HepG2 (cell line): ENCODE results near the gene PRR15L. TPM values are rescaled to one million over a fixed set of nuclear protein-coding genes. Genes with fewer than 3 reads are reported as not detected.

Experiments used
- ATF1 ChIP-seq: IDR thresholded peaks from 2 replicates; pipeline ENCODE4 v1.6.1; 2016; ENCODE audit warnings: mild to moderate bottlenecking, control low read depth
- ATF2 ChIP-seq: sonication (generic); formaldehyde crosslinking; IDR thresholded peaks from 2 replicates; pipeline ENCODE4 v1.4.0; 2020; ENCODE audit warnings: missing genetic modification reagents
- ATF7-NPFF ChIP-seq: sonication (generic); formaldehyde crosslinking; IDR thresholded peaks from 2 replicates; pipeline ENCODE4 v1.8.1; 2023; ENCODE audit warnings: mild to moderate bottlenecking, low read depth, missing genetic modification reagents, moderate library complexity
- CBX2 ChIP-seq, 2 experiments: fragments of 200-600 bp in 1 of 2; sonication (generic); formaldehyde crosslinking in 1 of 2; IDR thresholded peaks; 2 replicates each; pipeline versions ENCODE4 v1.7.0 to v1.8.1; 2018 to 2022; ENCODE audit warnings: low read depth in 2 of 2, low read length in 1 of 2, mild to moderate bottlenecking in 1 of 2, missing genetic modification reagents in 1 of 2
- CEBPB ChIP-seq: IDR thresholded peaks from 2 replicates; pipeline ENCODE4 v1.6.1; 2011; ENCODE audit warnings: low read depth, low read length, improper control_type of control experiment, borderline replicate concordance
- FOXA1 ChIP-seq, 2 experiments: fragments of 450-650 bp in 1 of 2; sonication (generic) in 1 of 2; formaldehyde crosslinking in 1 of 2; IDR thresholded peaks; 2 replicates each; pipeline versions ENCODE4 v1.4.0 to v1.6.1; 2016 to 2020; ENCODE audit warnings: missing genetic modification reagents in 1 of 2
- FOXC1 ChIP-seq: sonication (generic); formaldehyde crosslinking; IDR thresholded peaks from 2 replicates; pipeline ENCODE4 v1.8.0; 2022; ENCODE audit warnings: mild to moderate bottlenecking, missing genetic modification reagents, borderline replicate concordance
- KDM1A ChIP-seq: IDR thresholded peaks from 2 replicates; pipeline ENCODE4 v1.6.1; 2016; ENCODE audit warnings: missing compliant biosample characterization
- LRRFIP1 ChIP-seq: sonication (generic); formaldehyde crosslinking; conservative IDR thresholded peaks from 2 replicates; pipeline ENCODE4 v1.4.0; 2020; ENCODE audit warnings: missing genetic modification reagents
- MXD1 ChIP-seq: sonication (generic); formaldehyde crosslinking; IDR thresholded peaks from 2 replicates; pipeline ENCODE4 v1.4.0; 2020; ENCODE audit warnings: mild to moderate bottlenecking, missing genetic modification reagents
- SMC3 ChIP-seq: IDR thresholded peaks from 2 replicates; pipeline ENCODE4 v1.6.1; 2011; ENCODE audit warnings: low read length, improper control_type of control experiment
- SRY ChIP-seq: sonication (generic); formaldehyde crosslinking; IDR thresholded peaks from 2 replicates; pipeline ENCODE4 v1.8.0; 2022; ENCODE audit warnings: mild to moderate bottlenecking, missing genetic modification reagents
- YEATS4 ChIP-seq: sonication (generic); formaldehyde crosslinking; IDR thresholded peaks from 2 replicates; pipeline ENCODE4 v1.4.0; 2020; ENCODE audit warnings: missing genetic modification reagents, borderline replicate concordance
- ZBTB14 ChIP-seq: sonication (generic); formaldehyde crosslinking; IDR thresholded peaks from 2 replicates; pipeline ENCODE4 v1.4.0; 2020; ENCODE audit warnings: missing genetic modification reagents
- ZKSCAN8 ChIP-seq: IDR thresholded peaks from 2 replicates; pipeline ENCODE4 v1.6.1; 2016; ENCODE audit warnings: borderline replicate concordance, missing genetic modification reagents, missing compliant biosample characterization
- ZNF138 ChIP-seq: sonication (generic); formaldehyde crosslinking; IDR thresholded peaks from 2 replicates; pipeline ENCODE4 v1.5.0; 2020; ENCODE audit warnings: mild to moderate bottlenecking, low read depth, missing genetic modification reagents
- ZNF234 ChIP-seq: sonication (generic); formaldehyde crosslinking; conservative IDR thresholded peaks from 2 replicates; pipeline ENCODE4 v1.5.1; 2020; ENCODE audit warnings: mild to moderate bottlenecking, missing genetic modification reagents
- ZNF276 ChIP-seq: sonication (generic); formaldehyde crosslinking; IDR thresholded peaks from 2 replicates; pipeline ENCODE4 v1.4.0; 2020; ENCODE audit warnings: mild to moderate bottlenecking, low read depth, missing genetic modification reagents
- ZNF557 ChIP-seq: sonication (generic); formaldehyde crosslinking; IDR thresholded peaks from 2 replicates; pipeline ENCODE4 v1.4.0; 2020; ENCODE audit warnings: missing genetic modification reagents
- ZNF678 ChIP-seq: sonication (generic); formaldehyde crosslinking; IDR thresholded peaks from 2 replicates; pipeline ENCODE4 v1.4.0; 2020; ENCODE audit warnings: mild to moderate bottlenecking, missing genetic modification reagents
- ZNF781 ChIP-seq: sonication (generic); formaldehyde crosslinking; IDR thresholded peaks from 2 replicates; pipeline ENCODE4 v1.5.1; 2020; ENCODE audit warnings: borderline replicate concordance, mild to moderate bottlenecking, missing genetic modification reagents; ENCODE audit errors: not compliant biosample characterization
- polyA plus RNA-seq, 8 experiments: library from polyadenylated mRNA; depleted of rRNA in 3 of 8; stranded (reverse) in 7 of 8; unstranded in 1 of 8; fragments of >200 nt; fragmentation: Illumina TruSeq in 4 of 8; extraction: Trizol in 4 of 8; gene quantifications; 2 replicates each; pipeline versions ENCODE4 v1.2.1 to v1.2.3, GENCODE V29; 2011 to 2016; ENCODE audit warnings: low read depth in 4 of 8, missing spikeins in 1 of 8, mixed read lengths in 1 of 8; ENCODE audit not compliant: insufficient read depth in 1 of 8
- total RNA-seq, 5 experiments: library from RNA; depleted of rRNA; stranded (reverse); fragments of >200 nt; fragmentation: Illumina TruSeq; extraction: Trizol; gene quantifications; 2 replicates each; pipeline ENCODE4 v1.2.3, GENCODE V29; 2016; ENCODE audit warnings: low read depth in 1 of 5

PRR15L gene
- total and polyA plus RNA-seq, 2 of the 13 experiments (the other 11 are each of a cell fraction or from before 2014, with no cell fraction given): 0.44 to 2.0 TPM

GRCh38 chr17:47952171-47953021, 5.3 kb downstream of the PRR15L start (continued):
- TF ChIP-seq CBX2 (IDR thresholded peaks at IDR 0.05; ENCODE audit: low read depth, low read length) (no peak), CBX2 (CRISPR knock-in tag; IDR thresholded peaks at IDR 0.05; ENCODE audit: low read depth) (no peak), YEATS4 (CRISPR knock-in tag) (no peak; the same call in 1 of the 2 replicates), ZBTB14 (CRISPR knock-in tag) (no peak), ZNF234 (CRISPR knock-in tag) (no peak), FOXC1 (CRISPR knock-in tag) (no peak), ZNF138 (no peak), LRRFIP1 (CRISPR knock-in tag) (no peak), ZNF678 (CRISPR knock-in tag) (0 out of 2 replicates have a peak, but pooled peaks have one; percentile 27), ATF7-NPFF (CRISPR knock-in tag) (no peak), KDM1A (no peak), ZKSCAN8 (no peak), ATF2 (peak; percentile 52; the same call in 1 of the 2 replicates), ZNF781 (peak; percentile 57), SRY (CRISPR knock-in tag) (no peak), ATF1 (CRISPR knock-in tag) (no peak), MXD1 (CRISPR knock-in tag) (no peak), SMC3 (no peak), ZNF276 (CRISPR knock-in tag) (no peak), CEBPB (no peak), FOXA1 (IDR thresholded peaks at IDR 0.05) (no peak), FOXA1 (CRISPR knock-in tag; IDR thresholded peaks at IDR 0.05) (no peak), ZNF557 (CRISPR knock-in tag) (peak; percentile 63; the same call in 1 of the 2 replicates)
